NK-92 treated with Interleukin-12 subunit alpha and Interleukin-12 subunit beta, amount 100 ng/mL, for 24 hours (cell line): ENCODE results near the gene CAST.
"Not testable (repeated sequence)": the region's sequence is repeated elsewhere in the genome, so short reads cannot be mapped to it uniquely, and the experiment has no call there.

Source experiments
- DNase-seq: peaks from one replicate; lab custom pipeline; 2025; lab: John Stamatoyannopoulos, UW

CAST gene

GRCh38 chr5:96714951-96715451 lies 52.8 kb downstream of the CAST start:
- peak; percentile 52 for DNase-seq

GRCh38 chr5:96716007-96716406 lies 53.8 kb downstream of the CAST start:
- no peak for DNase-seq

GRCh38 chr5:96716716-96717115 lies 54.5 kb downstream of the CAST start:
- DNase-seq = no peak

GRCh38 chr5:96717874-96718273 lies 55.7 kb downstream of the CAST start:
- DNase-seq = no peak

GRCh38 chr5:96718635-96719077 lies 56.5 kb downstream of the CAST start:
- DNase-seq = no peak

- DNase-seq = no peak
Measured at GRCh38 chr5:96720408-96720807, 58.2 kb downstream of the CAST start.

- DNase-seq = no peak
Measured at GRCh38 chr5:96721351-96721977, 59.3 kb downstream of the CAST start.

- no peak for DNase-seq
Measured at GRCh38 chr5:96725257-96725656, 63.1 kb downstream of the CAST start.

GRCh38 chr5:96726802-96727201 lies 64.6 kb downstream of the CAST start:
- DNase-seq = no peak

- no peak for DNase-seq
Measured at GRCh38 chr5:96729156-96729555, 67.0 kb downstream of the CAST start.

- DNase-seq = no peak
Measured at GRCh38 chr5:96730586-96730985, 68.4 kb downstream of the CAST start.

GRCh38 chr5:96733771-96734500 lies 71.8 kb downstream of the CAST start:
- no peak for DNase-seq

GRCh38 chr5:96734871-96735325 lies 72.7 kb downstream of the CAST start:
- no peak for DNase-seq

- no peak for DNase-seq
Measured at GRCh38 chr5:96736937-96737336, 74.8 kb downstream of the CAST start.

- DNase-seq = no peak
Measured at GRCh38 chr5:96741106-96741505, 78.9 kb downstream of the CAST start.

- DNase-seq = no peak
Measured at GRCh38 chr5:96741891-96742309, 79.7 kb downstream of the CAST start.

GRCh38 chr5:96742538-96742937 lies 80.4 kb downstream of the CAST start:
- DNase-seq = no peak

- DNase-seq = no peak
Measured at GRCh38 chr5:96743065-96743768, 81.0 kb downstream of the CAST start.

GRCh38 chr5:96743805-96744204 lies 81.6 kb downstream of the CAST start:
- DNase-seq = no peak

GRCh38 chr5:96744218-96744617 lies 82.0 kb downstream of the CAST start:
- not testable (repeated sequence) for DNase-seq

- DNase-seq = no peak
Measured at GRCh38 chr5:96745025-96745424, 82.8 kb downstream of the CAST start.

- DNase-seq = no peak
Measured at GRCh38 chr5:96745844-96746531, 83.8 kb downstream of the CAST start.
